Measurements from ENCODE around the gene VAPA. TPM values are rescaled to one million over a fixed set of nuclear protein-coding genes. Genes with fewer than 3 reads are reported as not detected.
A peak's percentile ranks its signal among the peaks of the same experiment; 100 is the strongest.

Gene VAPA
- total RNA-seq, 6 experiments from 2014 or later: 69.6 to 149 (median 90.7) TPM

GRCh38 chr18:9925369-9925768 is 11.6 kb downstream of the VAPA start:
- H3K36me3 ChIP-seq: no peaks in the 10 kb centered on the region
- ATAC-seq: no peak
- peaks cover 0 to 47% (median 12%) of the 10 kb centered on the region in 4 donors for H3K4me1 ChIP-seq
- intact Hi-C loops (cut with DNase I): no loop called here
- WGBS (ENCODE audit: insufficient coverage, low coverage, low lambda C conversion rate, missing lambda C conversion rate): 77% methylated on average over 1 of the region's 1 CpG
- H3K4me3 ChIP-seq: no peak overlapping the region
- no peaks in the 10 kb centered on the region for H3K27me3 ChIP-seq
- no peaks in the 10 kb centered on the region for H3K9me3 ChIP-seq
- no peak overlapping the region for H3K27ac ChIP-seq
- no peak for TF ChIP-seq POLR2A (IDR thresholded peaks at IDR 0.05)
- TF ChIP-seq CTCF (IDR thresholded peaks at IDR 0.05): no peak
- DNase-seq: no peak

GRCh38 chr18:9925795-9926194 is 12.0 kb downstream of the VAPA start:
- Histone ChIP-seq H3K4me3 (no peak overlapping the region), H3K27ac (no peak overlapping the region), H3K36me3 (no peaks in the 10 kb centered on the region), H3K9me3 (no peaks in the 10 kb centered on the region), H3K27me3 (no peaks in the 10 kb centered on the region), H3K4me1 (peaks cover 0 to 49% (median 12%) of the 10 kb centered on the region in 4 donors)
- ATAC-seq: peak in 1 of 4 donors; percentile 12
- 80% methylated on average over 4 of the region's 4 CpGs for WGBS (ENCODE audit: insufficient coverage, low coverage, low lambda C conversion rate, missing lambda C conversion rate)
- intact Hi-C loops (cut with DNase I): no loop called here
- DNase-seq: no peak
- TF ChIP-seq POLR2A (IDR thresholded peaks at IDR 0.05): no peak
- no peak for TF ChIP-seq CTCF (IDR thresholded peaks at IDR 0.05)

- Histone ChIP-seq H3K4me1 (peaks cover 0 to 54% (median 10%) of the 10 kb centered on the region in 4 donors), H3K27me3 (no peaks in the 10 kb centered on the region), H3K4me3 (no peak overlapping the region), H3K9me3 (no peaks in the 10 kb centered on the region), H3K27ac (no peak overlapping the region), H3K36me3 (no peaks in the 10 kb centered on the region)
- 40% methylated on average over 1 of the region's 2 CpGs for WGBS (ENCODE audit: insufficient coverage, low coverage, low lambda C conversion rate, missing lambda C conversion rate)
- ATAC-seq (peak in 1 of 4 donors; percentile 50), DNase-seq (no peak)
- TF ChIP-seq POLR2A (IDR thresholded peaks at IDR 0.05) (no peak), CTCF (IDR thresholded peaks at IDR 0.05) (no peak)
- intact Hi-C loops (cut with DNase I): no loop called here
Measured at GRCh38 chr18:9926223-9926894, 12.5 kb downstream of the VAPA start.

GRCh38 chr18:9926977-9927376 is 13.2 kb downstream of the VAPA start:
- 32% methylated on average over 1 of the region's 1 CpG for WGBS (ENCODE audit: insufficient coverage, low coverage, low lambda C conversion rate, missing lambda C conversion rate)

More at GRCh38 chr18:9926977-9927376, 13.2 kb downstream of the VAPA start:
- no peaks in the 10 kb centered on the region for H3K9me3 ChIP-seq
- intact Hi-C loops (cut with DNase I): no loop called here
- peaks cover 0 to 60% (median 10%) of the 10 kb centered on the region in 4 donors for H3K4me1 ChIP-seq
- H3K4me3 ChIP-seq: no peak overlapping the region
- ATAC-seq: no peak
- DNase-seq: no peak
- H3K27me3 ChIP-seq: no peaks in the 10 kb centered on the region
- no peak overlapping the region for H3K27ac ChIP-seq
- peaks cover 0 to 2% (median 0%) of the 10 kb centered on the region in 4 donors for H3K36me3 ChIP-seq
- no peak for TF ChIP-seq CTCF (IDR thresholded peaks at IDR 0.05)

Data from right lobe of liver (tissue), 6 donors.